B cell (primary cell): Measurements from ENCODE around the gene THSD7B.

Source experiments
- CTCF ChIP-seq: fragments of 200-600 bp; IDR thresholded peaks from one replicate; pipeline ENCODE4 v1.8.0; 2022; ENCODE audit warnings: antibody characterized with exemption, mild to moderate bottlenecking
- EZH2 ChIP-seq: IDR thresholded peaks from 2 replicates; pipeline ENCODE4 v1.6.1; 2012; ENCODE audit warnings: borderline replicate concordance, low read depth, mild to moderate bottlenecking, moderate library complexity, low read length; ENCODE audit not compliant: insufficient read depth, poor library complexity, severe bottlenecking

- TF ChIP-seq EZH2, result no peak
- no peak for TF ChIP-seq CTCF
Observed at GRCh38 chr2:136765256-136766072, at the start of gene THSD7B.
